HEK293T (cell line): Measurements from ENCODE around the gene HNRNPDL.

Source experiments
- CTBP1 ChIP-seq: fragments of 450-650 bp; IDR thresholded peaks from 2 replicates; pipeline ENCODE4 v1.6.1; 2016; ENCODE audit warnings: borderline replicate concordance
- FOXA1 ChIP-seq: fragments of 450-650 bp; IDR thresholded peaks from 2 replicates; pipeline ENCODE4 v1.6.1; 2016; ENCODE audit warnings: mild to moderate bottlenecking
- FOXM1 ChIP-seq: fragments of 450-650 bp; IDR thresholded peaks from 2 replicates; pipeline ENCODE4 v1.6.1; 2017; ENCODE audit warnings: mild to moderate bottlenecking, borderline replicate concordance
- HDGF ChIP-seq: fragments of 450-650 bp; IDR thresholded peaks from 2 replicates; pipeline ENCODE4 v1.6.1; 2017; ENCODE audit warnings: antibody characterized with exemption, borderline replicate concordance
- PKNOX1 ChIP-seq: fragments of 450-650 bp; IDR thresholded peaks from 2 replicates; pipeline ENCODE4 v1.6.1; 2016
- SP1 ChIP-seq: fragments of 450-650 bp; IDR thresholded peaks from 2 replicates; pipeline ENCODE4 v1.6.1; 2017
- SUZ12 ChIP-seq: fragments of 450-650 bp; IDR thresholded peaks from 2 replicates; pipeline ENCODE4 v1.6.1; 2016; ENCODE audit warnings: mild to moderate bottlenecking
- TARDBP ChIP-seq: fragments of 450-650 bp; IDR thresholded peaks from 2 replicates; pipeline ENCODE4 v1.6.1; 2016
- ZNF384 ChIP-seq: fragments of 450-650 bp; IDR thresholded peaks from 2 replicates; pipeline ENCODE4 v1.6.1; 2016

GRCh38 chr4:82376109-82376508 lies 54.2 kb downstream of the HNRNPDL start:
- no peak for TF ChIP-seq FOXM1
- TF ChIP-seq CTBP1 = no peak
- no peak for TF ChIP-seq HDGF
- no peak for TF ChIP-seq ZNF384
- no peak for TF ChIP-seq SP1
- TF ChIP-seq SUZ12 = no peak
- TF ChIP-seq FOXA1 = no peak
- TF ChIP-seq PKNOX1 = no peak
- no peak for TF ChIP-seq TARDBP
